PFSK-1 (cell line): ENCODE measurements around the gene CHST11.

ENCODE experiments used
- FOXP2 ChIP-seq: optimal IDR thresholded peaks from 2 replicates; pipeline ENCODE3; 2011; ENCODE audit warnings: borderline replicate concordance, control low read depth, inconsistent platforms; ENCODE audit not compliant: insufficient read depth; ENCODE audit errors: extremely low read length, extremely low read depth
- POLR2AphosphoS5 ChIP-seq: IDR thresholded peaks from 2 replicates; pipeline ENCODE4 v1.6.1; 2012; ENCODE audit warnings: low read depth, mild to moderate bottlenecking, control low read depth, low read length, moderate library complexity
- SIN3A ChIP-seq: IDR thresholded peaks from 2 replicates; pipeline ENCODE4 v1.6.1; 2012; ENCODE audit warnings: mild to moderate bottlenecking, low read length, moderate library complexity, borderline replicate concordance; ENCODE audit not compliant: insufficient read depth
- TAF1 ChIP-seq: IDR thresholded peaks from 2 replicates; pipeline ENCODE4 v1.6.1; 2012; ENCODE audit warnings: low read length, control low read depth, borderline replicate concordance; ENCODE audit not compliant: insufficient read depth
- TF ChIP-seq, protein P1 (sequence below), 2 experiments: IDR thresholded peaks; 2 replicates each; pipeline versions ENCODE4 v1.6.1 to v1.8.0; 2011 to 2012; ENCODE audit warnings: low read depth in 2 of 2, low read length in 2 of 2, control low read depth in 1 of 2, inconsistent platforms in 1 of 2, mild to moderate bottlenecking in 1 of 2, moderate library complexity in 1 of 2; ENCODE audit not compliant: insufficient read depth in 1 of 2

Gene CHST11

GRCh38 chr12:104654665-104655609 is 198.2 kb downstream of the CHST11 start:
- no peak for TF ChIP-seq FOXP2
- no peak for TF ChIP-seq POLR2AphosphoS5
- TF ChIP-seq SIN3A: no peak
- TF ChIP-seq TAF1: no peak
- TF ChIP-seq, protein P1, sequence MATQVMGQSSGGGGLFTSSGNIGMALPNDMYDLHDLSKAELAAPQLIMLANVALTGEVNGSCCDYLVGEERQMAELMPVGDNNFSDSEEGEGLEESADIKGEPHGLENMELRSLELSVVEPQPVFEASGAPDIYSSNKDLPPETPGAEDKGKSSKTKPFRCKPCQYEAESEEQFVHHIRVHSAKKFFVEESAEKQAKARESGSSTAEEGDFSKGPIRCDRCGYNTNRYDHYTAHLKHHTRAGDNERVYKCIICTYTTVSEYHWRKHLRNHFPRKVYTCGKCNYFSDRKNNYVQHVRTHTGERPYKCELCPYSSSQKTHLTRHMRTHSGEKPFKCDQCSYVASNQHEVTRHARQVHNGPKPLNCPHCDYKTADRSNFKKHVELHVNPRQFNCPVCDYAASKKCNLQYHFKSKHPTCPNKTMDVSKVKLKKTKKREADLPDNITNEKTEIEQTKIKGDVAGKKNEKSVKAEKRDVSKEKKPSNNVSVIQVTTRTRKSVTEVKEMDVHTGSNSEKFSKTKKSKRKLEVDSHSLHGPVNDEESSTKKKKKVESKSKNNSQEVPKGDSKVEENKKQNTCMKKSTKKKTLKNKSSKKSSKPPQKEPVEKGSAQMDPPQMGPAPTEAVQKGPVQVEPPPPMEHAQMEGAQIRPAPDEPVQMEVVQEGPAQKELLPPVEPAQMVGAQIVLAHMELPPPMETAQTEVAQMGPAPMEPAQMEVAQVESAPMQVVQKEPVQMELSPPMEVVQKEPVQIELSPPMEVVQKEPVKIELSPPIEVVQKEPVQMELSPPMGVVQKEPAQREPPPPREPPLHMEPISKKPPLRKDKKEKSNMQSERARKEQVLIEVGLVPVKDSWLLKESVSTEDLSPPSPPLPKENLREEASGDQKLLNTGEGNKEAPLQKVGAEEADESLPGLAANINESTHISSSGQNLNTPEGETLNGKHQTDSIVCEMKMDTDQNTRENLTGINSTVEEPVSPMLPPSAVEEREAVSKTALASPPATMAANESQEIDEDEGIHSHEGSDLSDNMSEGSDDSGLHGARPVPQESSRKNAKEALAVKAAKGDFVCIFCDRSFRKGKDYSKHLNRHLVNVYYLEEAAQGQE (IDR thresholded peaks at IDR 0.05; ENCODE audit: insufficient read depth in 1 of 2, low read depth in 2 of 2, low read length in 2 of 2): no peak

DNA sequence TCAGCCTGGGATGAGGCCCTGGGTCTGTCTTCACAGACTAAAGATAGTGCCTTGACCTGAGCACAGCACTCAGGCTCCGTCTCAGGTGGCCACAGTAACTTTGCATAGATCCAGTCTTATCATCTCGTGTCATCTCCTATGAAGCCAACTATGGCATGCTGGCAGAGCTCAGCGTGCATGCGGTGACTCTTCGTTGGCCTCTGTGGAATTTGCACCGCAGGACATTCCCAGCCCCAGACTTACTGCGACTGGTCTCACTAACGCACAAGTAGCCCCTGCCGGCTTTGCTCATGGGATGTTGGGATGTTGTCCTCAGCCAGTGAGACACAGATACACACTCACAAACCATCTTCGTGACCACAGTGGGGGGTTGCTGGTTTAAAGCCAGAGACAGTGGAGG is 199.6 kb downstream of the CHST11 start:
- no peak for TF ChIP-seq POLR2AphosphoS5

DNA sequence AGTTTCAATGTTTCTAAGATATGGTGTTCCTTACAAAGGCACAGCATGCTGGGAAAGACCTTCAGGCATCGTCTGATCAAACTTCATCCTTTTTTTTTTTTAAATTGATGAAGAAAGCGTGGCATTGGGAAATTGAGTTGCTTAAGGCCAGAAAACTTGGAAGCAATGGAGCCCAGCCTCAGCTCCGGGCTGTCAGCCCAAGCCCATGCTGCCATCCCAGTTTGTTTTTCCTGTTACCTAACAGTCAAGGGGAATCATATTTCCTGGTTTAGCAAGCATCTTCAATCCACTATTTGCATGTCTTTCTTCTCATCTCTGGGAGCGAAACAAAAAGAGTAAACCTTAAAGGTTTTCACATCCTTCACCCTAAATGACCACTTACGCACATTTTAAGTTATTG is 200.2 kb downstream of the CHST11 start:
- TF ChIP-seq, protein P1 (IDR thresholded peaks at IDR 0.05; ENCODE audit: insufficient read depth in 1 of 2, low read depth in 2 of 2, low read length in 2 of 2): no peak
- TF ChIP-seq TAF1 (no peak), POLR2AphosphoS5 (no peak)

DNA sequence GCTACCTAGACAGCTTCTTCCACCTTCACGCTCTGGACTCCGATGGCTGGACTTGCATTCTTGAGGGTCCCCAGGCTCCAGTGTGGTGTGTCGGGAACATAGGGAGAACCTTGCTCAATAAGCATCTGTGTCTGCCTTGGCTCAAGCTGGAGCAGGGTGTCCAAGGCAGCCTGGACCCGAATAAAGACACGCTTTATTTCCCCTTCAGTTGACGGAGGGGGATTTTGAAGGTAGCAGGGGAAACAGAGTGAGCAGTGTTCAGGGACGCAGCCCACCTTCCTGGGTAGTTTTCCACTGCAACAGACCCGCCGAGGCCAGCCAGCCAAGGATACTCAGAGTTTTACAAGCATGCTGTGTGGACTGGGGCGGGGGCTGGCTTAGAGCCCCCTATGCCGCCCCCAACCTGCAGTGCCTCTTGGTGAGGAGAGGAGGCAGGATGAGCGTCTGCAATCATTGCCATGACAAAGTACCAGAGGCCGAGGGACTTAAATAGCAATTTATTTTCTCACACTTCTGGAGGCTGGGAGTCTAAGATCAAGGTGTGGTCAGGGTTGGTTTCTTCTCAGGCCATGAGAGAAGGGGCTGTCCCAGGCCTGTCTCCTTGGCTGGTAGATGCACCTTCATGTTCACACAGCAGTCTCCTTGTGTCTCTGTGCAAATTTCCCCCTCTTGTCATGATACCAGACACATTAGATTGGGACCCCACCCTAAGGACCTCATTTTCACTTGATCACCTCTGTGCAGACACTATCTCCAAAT is 201.2 kb downstream of the CHST11 start:
- TF ChIP-seq POLR2AphosphoS5 (no peak), FOXP2 (no peak), SIN3A (no peak), TAF1 (no peak)
- TF ChIP-seq, protein P1 (IDR thresholded peaks at IDR 0.05; ENCODE audit: insufficient read depth in 1 of 2, low read depth in 2 of 2, low read length in 2 of 2): no peak

DNA sequence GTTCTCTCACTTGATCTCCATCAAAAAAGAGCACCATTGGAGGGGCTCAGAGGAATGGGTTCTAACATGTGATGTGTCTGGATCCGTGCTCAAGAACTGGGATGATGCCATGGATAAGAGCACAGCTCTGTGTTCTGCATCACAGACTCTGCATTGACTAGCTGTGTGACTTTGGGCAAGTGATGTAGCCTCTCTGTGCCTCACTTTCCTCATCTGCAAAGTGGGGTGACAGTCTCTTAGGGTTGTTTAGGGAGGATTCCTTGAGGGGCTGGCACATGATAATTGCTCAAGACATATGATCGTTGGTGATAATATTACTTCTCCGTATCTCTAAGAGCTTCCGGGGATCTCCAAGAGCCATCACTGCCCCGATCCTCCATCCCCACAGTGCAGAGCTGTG is 202.3 kb downstream of the CHST11 start:
- TF ChIP-seq SIN3A (no peak), TAF1 (no peak)
- TF ChIP-seq, protein P1 (IDR thresholded peaks at IDR 0.05; ENCODE audit: insufficient read depth in 1 of 2, low read depth in 2 of 2, low read length in 2 of 2): no peak
